OCI-LY1 (cell line): ENCODE results near the gene ABLIM2.

Experiments
- H2AFZ ChIP-seq: fragments of 200-600 bp; sonication (generic), shearing (Covaris generic); 2 replicates; pipeline ENCODE4 v1.6.0; 2014; ENCODE audit warnings: antibody characterized with exemption, mild to moderate bottlenecking, low read length
- H3F3A ChIP-seq: fragments of 200-600 bp; sonication (generic), shearing (Covaris generic); 2 replicates; pipeline ENCODE4 v1.6.0; 2014; ENCODE audit warnings: mild to moderate bottlenecking, antibody characterized with exemption, low read length, moderate library complexity; ENCODE audit not compliant: insufficient read depth
- H3K27ac ChIP-seq: fragments of 200-600 bp; sonication (generic); 2 replicates; pipeline ENCODE4 v1.5.1; 2014; ENCODE audit warnings: low read length, mixed run types, mild to moderate bottlenecking, low read depth; ENCODE audit not compliant: poor library complexity, severe bottlenecking
- H3K27me3 ChIP-seq: fragments of 200-600 bp; sonication (generic); 2 replicates; pipeline ENCODE4 v1.6.0; 2014; ENCODE audit warnings: antibody characterized with exemption, mild to moderate bottlenecking, low read length, moderate library complexity; ENCODE audit not compliant: insufficient read depth
- H3K36me3 ChIP-seq: fragments of 200-600 bp; sonication (generic); 2 replicates; pipeline ENCODE4 v1.6.1; 2014; ENCODE audit warnings: mild to moderate bottlenecking, antibody characterized with exemption, low read length, moderate library complexity, mixed read lengths; ENCODE audit not compliant: insufficient read depth
- H3K4me1 ChIP-seq: fragments of 200-600 bp; sonication (generic); 2 replicates; pipeline ENCODE4 v1.5.1; 2014; ENCODE audit warnings: mild to moderate bottlenecking, low read length, moderate library complexity; ENCODE audit not compliant: insufficient read depth, severe bottlenecking
- H3K4me2 ChIP-seq: fragments of 200-600 bp; sonication (generic), shearing (Covaris generic); 2 replicates; pipeline ENCODE4 v1.6.1; 2014; ENCODE audit warnings: low read length
- H3K4me3 ChIP-seq: fragments of 200-600 bp; sonication (generic); 2 replicates; pipeline ENCODE4 v1.5.1; 2014; ENCODE audit warnings: low read length, low read depth, mild to moderate bottlenecking, mixed read lengths; ENCODE audit not compliant: poor library complexity, severe bottlenecking
- H3K79me2 ChIP-seq: fragments of 200-600 bp; shearing (Covaris generic); 2 replicates; pipeline ENCODE4 v1.6.1; 2016; ENCODE audit warnings: mixed run types, low read length, mixed read lengths; ENCODE audit not compliant: insufficient read depth
- H3K9ac ChIP-seq: fragments of 200-600 bp; sonication (generic), shearing (Covaris generic); 2 replicates; pipeline ENCODE4 v1.6.1; 2014; ENCODE audit warnings: mild to moderate bottlenecking, low read length, mixed read lengths
- H3K9me2 ChIP-seq: fragments of 200-600 bp; sonication (generic), shearing (Covaris generic); 2 replicates; pipeline ENCODE4 v1.6.1; 2014; ENCODE audit warnings: low read depth, mild to moderate bottlenecking, low read length, mixed read lengths
- H3K9me3 ChIP-seq: fragments of 200-600 bp; shearing (Covaris generic); 2 replicates; pipeline ENCODE4 v1.6.1; 2014; ENCODE audit warnings: low read length, mixed read lengths
- H4K20me1 ChIP-seq: fragments of 200-600 bp; sonication (generic), shearing (Covaris generic); 2 replicates; pipeline ENCODE4 v1.6.0; 2016; ENCODE audit warnings: mild to moderate bottlenecking, low read length; ENCODE audit not compliant: insufficient read depth
- EZH2 ChIP-seq: fragments of 200-600 bp; sonication (generic), shearing (Covaris generic); IDR thresholded peaks from 2 replicates; pipeline ENCODE4 v1.8.0; 2017; ENCODE audit warnings: borderline replicate concordance, mixed run types, mild to moderate bottlenecking, antibody characterized with exemption, low read length, moderate library complexity, mixed read lengths
- TF ChIP-seq, protein P1 (sequence below): fragments of 200-600 bp; sonication (generic), shearing (Covaris generic); IDR thresholded peaks from 2 replicates; pipeline ENCODE4 v1.5.1; 2017; ENCODE audit warnings: mild to moderate bottlenecking, antibody characterized with exemption, low read length, moderate library complexity, mixed read lengths

ABLIM2 gene

DNA sequence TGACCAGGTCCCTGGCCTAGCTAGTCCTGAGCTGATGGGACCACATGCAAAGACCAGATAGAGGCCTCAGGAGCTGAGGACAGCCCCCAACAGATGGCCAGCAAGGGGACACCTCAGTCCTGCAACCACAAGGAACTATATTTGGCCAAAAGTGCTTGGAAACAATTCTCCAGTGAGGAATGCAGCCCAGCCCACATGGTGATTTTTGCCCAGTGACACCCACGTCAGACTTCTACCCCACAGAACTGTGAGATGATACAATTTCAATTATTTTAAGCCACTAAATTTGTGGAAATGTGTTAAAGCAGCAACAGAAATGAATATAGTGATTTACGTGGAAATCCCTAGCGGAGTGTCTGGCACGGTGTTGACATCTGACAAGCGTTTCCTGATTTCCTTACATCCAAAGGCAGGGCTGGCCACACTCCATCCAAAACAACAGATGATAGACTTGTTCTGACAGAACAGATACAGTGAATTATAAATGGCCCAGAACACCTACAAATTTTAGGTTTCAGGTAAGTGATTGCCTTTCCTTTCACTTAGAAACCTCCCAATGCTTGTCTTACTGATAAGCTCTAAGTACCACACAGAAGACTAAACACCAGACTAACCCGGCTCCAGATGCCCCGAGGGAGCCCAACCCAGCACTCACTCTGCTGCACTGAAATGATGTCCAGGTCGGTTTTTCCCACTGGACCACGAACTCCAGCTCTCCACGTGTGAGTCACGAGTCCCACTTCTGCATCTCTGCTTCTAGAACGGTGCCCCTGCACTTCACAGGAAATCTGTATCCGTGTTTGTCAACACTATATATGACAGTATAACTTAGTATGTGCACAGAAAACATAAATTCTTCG, 224.7 kb downstream of the ABLIM2 start:
- Histone ChIP-seq H3K9ac (no peak overlapping the region), H3F3A (no peaks in the 10 kb centered on the region), H3K79me2 (no peaks in the 10 kb centered on the region), H3K4me3 (no peak overlapping the region), H3K36me3 (no peaks in the 10 kb centered on the region), H3K4me1 (no peaks in the 10 kb centered on the region), H3K9me2 (no peaks in the 10 kb centered on the region), H3K27ac (no peak overlapping the region), H3K4me2 (no peak overlapping the region), H3K27me3 (no peaks in the 10 kb centered on the region), H4K20me1 (no peaks in the 10 kb centered on the region), H2AFZ (no peak overlapping the region), H3K9me3 (no peaks in the 10 kb centered on the region)
- TF ChIP-seq, protein P1, sequence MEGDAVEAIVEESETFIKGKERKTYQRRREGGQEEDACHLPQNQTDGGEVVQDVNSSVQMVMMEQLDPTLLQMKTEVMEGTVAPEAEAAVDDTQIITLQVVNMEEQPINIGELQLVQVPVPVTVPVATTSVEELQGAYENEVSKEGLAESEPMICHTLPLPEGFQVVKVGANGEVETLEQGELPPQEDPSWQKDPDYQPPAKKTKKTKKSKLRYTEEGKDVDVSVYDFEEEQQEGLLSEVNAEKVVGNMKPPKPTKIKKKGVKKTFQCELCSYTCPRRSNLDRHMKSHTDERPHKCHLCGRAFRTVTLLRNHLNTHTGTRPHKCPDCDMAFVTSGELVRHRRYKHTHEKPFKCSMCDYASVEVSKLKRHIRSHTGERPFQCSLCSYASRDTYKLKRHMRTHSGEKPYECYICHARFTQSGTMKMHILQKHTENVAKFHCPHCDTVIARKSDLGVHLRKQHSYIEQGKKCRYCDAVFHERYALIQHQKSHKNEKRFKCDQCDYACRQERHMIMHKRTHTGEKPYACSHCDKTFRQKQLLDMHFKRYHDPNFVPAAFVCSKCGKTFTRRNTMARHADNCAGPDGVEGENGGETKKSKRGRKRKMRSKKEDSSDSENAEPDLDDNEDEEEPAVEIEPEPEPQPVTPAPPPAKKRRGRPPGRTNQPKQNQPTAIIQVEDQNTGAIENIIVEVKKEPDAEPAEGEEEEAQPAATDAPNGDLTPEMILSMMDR = no peak
- TF ChIP-seq EZH2 = no peak

- no peaks in the 10 kb centered on the region for H3K79me2 ChIP-seq
Measured at GRCh38 chr4:7932287-7932686, 226.3 kb downstream of the ABLIM2 start.

DNA sequence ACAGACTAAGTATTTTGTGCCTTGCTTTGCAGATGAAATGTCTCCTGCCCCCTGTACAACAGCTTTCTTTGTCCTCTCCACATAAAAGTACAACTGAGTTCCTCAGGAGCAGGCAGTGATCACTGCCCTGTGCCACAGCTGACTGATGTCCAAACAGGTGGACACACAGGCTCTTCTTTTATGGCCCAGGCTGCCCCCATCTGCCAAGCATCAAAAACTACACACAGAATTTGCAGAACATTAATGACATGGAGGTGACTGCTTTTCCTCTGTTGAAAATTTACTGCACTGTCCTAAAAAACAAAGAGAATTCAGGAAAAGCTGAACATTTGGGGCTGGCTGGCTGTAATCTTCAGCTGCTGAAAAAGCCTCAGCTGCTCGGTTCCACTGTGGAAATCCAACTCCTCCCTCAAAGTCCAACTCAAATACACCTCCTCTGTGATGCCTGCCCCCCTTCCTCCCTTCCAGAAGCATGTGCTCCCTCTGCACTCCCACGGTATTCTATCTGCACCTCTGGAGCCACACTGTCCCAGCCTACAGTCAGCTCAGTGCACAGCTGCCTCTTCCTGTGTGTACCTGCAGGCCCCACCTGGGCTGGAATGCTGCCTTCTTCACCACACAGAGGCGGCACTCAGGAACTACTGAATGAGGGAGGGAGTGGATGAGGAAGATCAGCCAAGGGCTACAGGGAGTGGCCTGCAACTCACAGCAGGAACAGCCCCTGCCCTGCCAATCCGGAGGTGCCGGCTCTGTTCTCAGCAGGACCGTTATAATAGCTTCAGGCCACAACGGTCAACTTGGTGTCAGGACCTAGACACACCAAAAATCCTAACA, 229.3 kb downstream of the ABLIM2 start:
- Histone ChIP-seq H3K4me1 (no peaks in the 10 kb centered on the region), H3F3A (no peaks in the 10 kb centered on the region), H3K9me3 (no peaks in the 10 kb centered on the region), H4K20me1 (no peaks in the 10 kb centered on the region), H2AFZ (no peak overlapping the region), H3K27ac (no peak overlapping the region), H3K9me2 (no peaks in the 10 kb centered on the region), H3K79me2 (no peaks in the 10 kb centered on the region), H3K27me3 (no peaks in the 10 kb centered on the region), H3K4me3 (no peak overlapping the region), H3K9ac (no peak overlapping the region), H3K36me3 (no peaks in the 10 kb centered on the region), H3K4me2 (no peak overlapping the region)
- TF ChIP-seq, protein P1 = no peak
- TF ChIP-seq EZH2 = no peak

More at GRCh38 chr4:7932287-7932686, 226.3 kb downstream of the ABLIM2 start:
- Histone ChIP-seq H3K9me3 (no peaks in the 10 kb centered on the region), H3K4me1 (no peaks in the 10 kb centered on the region), H3K36me3 (no peaks in the 10 kb centered on the region), H3K9me2 (no peaks in the 10 kb centered on the region), H3F3A (no peaks in the 10 kb centered on the region), H3K4me3 (no peak overlapping the region), H2AFZ (no peak overlapping the region), H3K27me3 (no peaks in the 10 kb centered on the region), H3K4me2 (no peak overlapping the region), H3K9ac (no peak overlapping the region), H4K20me1 (no peaks in the 10 kb centered on the region), H3K27ac (no peak overlapping the region)
- no peak for TF ChIP-seq EZH2
- TF ChIP-seq, protein P1 = no peak
